ENCODE measurements around the gene VAT1. TPM values are rescaled to one million over a fixed set of nuclear protein-coding genes. Genes with fewer than 3 reads are reported as not detected.

VAT1 gene
- total and polyA plus RNA-seq, 2 of the 13 experiments (the other 11 are each of a cell fraction or from before 2014, with no cell fraction given): 143 to 205 TPM

DNA sequence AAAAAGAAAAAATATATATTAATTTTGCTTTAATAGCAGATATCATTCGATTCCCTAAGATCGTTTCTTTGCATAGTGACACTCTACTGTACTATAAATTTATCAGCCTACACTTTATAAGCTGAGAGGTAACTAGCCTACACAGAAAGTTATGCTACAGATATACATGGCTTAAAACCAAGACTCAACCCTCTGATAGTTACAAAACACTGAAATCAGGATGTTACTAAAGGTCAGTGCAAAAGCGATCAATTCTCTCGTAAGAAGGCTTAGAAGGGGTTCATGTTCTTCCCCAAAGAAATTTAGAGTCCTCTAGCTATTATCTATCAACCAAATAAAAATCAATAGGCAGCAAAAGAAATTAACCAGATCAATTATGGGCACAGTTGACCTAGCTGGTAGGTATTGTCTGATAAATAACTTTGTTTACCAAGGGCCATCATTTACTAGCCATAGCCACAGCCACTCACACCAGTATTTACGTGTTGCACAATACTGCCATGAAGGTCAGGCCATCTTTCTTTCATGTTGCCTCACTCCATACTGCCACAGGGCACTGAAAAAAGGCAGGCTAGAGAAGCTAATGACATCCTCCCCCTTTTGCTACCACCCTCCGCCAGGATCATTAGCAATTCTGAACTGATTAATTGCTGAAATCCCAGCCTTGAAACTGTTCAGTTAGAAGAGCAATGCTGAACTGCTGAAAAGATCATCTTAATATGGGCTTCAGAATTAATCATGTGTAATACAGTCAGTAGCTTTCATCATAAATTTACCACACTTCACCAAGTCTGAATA lies 46.6 kb upstream of the VAT1 start (continued):
- peak; percentile 93 for TF ChIP-seq ZNF609 (CRISPR knock-in tag; IDR thresholded peaks at IDR 0.05; ENCODE audit: borderline replicate concordance)
- TF ChIP-seq NR2C2 (CRISPR knock-in tag; IDR thresholded peaks at IDR 0.05; ENCODE audit: borderline replicate concordance): peak; percentile 79
- TF ChIP-seq DNMT3B (CRISPR knock-in tag; conservative IDR thresholded peaks at IDR 0.05): peak; percentile 87; the same call in 1 of the 2 replicates
- peak; percentile 87 for TF ChIP-seq ZMAT3 (CRISPR knock-in tag; conservative IDR thresholded peaks at IDR 0.05)
- TF ChIP-seq, protein P1, sequence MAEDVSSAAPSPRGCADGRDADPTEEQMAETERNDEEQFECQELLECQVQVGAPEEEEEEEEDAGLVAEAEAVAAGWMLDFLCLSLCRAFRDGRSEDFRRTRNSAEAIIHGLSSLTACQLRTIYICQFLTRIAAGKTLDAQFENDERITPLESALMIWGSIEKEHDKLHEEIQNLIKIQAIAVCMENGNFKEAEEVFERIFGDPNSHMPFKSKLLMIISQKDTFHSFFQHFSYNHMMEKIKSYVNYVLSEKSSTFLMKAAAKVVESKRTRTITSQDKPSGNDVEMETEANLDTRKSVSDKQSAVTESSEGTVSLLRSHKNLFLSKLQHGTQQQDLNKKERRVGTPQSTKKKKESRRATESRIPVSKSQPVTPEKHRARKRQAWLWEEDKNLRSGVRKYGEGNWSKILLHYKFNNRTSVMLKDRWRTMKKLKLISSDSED (CRISPR knock-in tag; IDR thresholded peaks at IDR 0.05): no peak
- peak; percentile 94; the same call in 1 of the 2 replicates for TF ChIP-seq NCOA1 (CRISPR knock-in tag; IDR thresholded peaks at IDR 0.05)
- peak; percentile 97 for TF ChIP-seq PAXIP1 (CRISPR knock-in tag; conservative IDR thresholded peaks at IDR 0.05)
- no peak for TF ChIP-seq KDM5B (CRISPR knock-in tag; IDR thresholded peaks at IDR 0.05; ENCODE audit: borderline replicate concordance)
- no peak for TF ChIP-seq ZNF75D (CRISPR knock-in tag; IDR thresholded peaks at IDR 0.05; ENCODE audit: borderline replicate concordance)
- no peak for TF ChIP-seq HOXA9 (CRISPR knock-in tag; IDR thresholded peaks at IDR 0.05; ENCODE audit: borderline replicate concordance)
- 0 out of 2 replicates have a peak, but pooled peaks have one; percentile 67 for TF ChIP-seq MTF2 (CRISPR knock-in tag; IDR thresholded peaks at IDR 0.05; ENCODE audit: borderline replicate concordance)
- TF ChIP-seq ZFAT (CRISPR knock-in tag; conservative IDR thresholded peaks at IDR 0.05): no peak
- TF ChIP-seq, protein P2, sequence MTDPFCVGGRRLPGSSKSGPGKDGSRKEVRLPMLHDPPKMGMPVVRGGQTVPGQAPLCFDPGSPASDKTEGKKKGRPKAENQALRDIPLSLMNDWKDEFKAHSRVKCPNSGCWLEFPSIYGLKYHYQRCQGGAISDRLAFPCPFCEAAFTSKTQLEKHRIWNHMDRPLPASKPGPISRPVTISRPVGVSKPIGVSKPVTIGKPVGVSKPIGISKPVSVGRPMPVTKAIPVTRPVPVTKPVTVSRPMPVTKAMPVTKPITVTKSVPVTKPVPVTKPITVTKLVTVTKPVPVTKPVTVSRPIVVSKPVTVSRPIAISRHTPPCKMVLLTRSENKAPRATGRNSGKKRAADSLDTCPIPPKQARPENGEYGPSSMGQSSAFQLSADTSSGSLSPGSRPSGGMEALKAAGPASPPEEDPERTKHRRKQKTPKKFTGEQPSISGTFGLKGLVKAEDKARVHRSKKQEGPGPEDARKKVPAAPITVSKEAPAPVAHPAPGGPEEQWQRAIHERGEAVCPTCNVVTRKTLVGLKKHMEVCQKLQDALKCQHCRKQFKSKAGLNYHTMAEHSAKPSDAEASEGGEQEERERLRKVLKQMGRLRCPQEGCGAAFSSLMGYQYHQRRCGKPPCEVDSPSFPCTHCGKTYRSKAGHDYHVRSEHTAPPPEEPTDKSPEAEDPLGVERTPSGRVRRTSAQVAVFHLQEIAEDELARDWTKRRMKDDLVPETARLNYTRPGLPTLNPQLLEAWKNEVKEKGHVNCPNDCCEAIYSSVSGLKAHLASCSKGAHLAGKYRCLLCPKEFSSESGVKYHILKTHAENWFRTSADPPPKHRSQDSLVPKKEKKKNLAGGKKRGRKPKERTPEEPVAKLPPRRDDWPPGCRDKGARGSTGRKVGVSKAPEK (CRISPR knock-in tag; IDR thresholded peaks at IDR 0.05; ENCODE audit: borderline replicate concordance): peak; percentile 86; the same call in 1 of the 2 replicates
- TF ChIP-seq DPF2 (CRISPR knock-in tag; IDR thresholded peaks at IDR 0.05; ENCODE audit: borderline replicate concordance, low read depth): peak; percentile 86
